GM18861 (cell line): ENCODE data around the gene CADPS.
"Not testable (repeated sequence)": the region's sequence is repeated elsewhere in the genome, so short reads cannot be mapped to it uniquely, and the experiment has no call there.

Experiments used
- ATAC-seq: cut with Tn5 transposase; IDR thresholded peaks from one replicate; pipeline ENCODE4 v1.9.1; 2021; ENCODE audit not compliant: unreplicated experiment

Gene CADPS

GRCh38 chr3:62602987-62603386, 272.2 kb downstream of the CADPS start:
- ATAC-seq: no peak

DNA sequence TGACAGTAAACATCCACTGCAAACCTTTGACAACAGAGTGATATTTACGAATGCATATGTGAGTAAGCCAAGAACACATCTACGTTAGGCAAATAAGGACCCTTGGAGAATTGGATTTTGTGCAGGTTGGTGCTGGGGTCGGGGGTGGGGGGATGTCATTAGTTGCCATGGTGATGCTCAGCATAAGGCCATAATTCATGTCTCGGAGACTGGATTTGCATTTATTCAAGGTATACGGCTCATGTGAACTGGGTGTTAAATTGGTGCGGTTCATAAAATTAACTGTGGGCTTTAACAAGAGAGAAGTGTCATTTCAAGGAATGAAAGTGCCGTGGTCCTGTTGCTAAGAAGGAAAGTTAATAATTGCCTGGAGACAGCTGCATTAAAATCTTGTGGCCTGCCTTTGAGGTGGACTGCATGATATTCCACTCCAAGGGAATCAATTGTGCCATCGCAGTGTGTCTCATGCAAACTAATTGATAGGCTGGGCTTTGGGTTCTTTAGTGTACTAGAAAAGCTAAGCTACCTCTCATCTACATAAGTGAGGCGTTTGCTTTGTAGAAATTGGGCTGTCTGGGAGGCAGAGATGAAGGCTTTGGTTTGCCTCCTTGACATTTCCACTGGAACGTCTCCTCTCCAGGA, 273.0 kb downstream of the CADPS start:
- no peak for ATAC-seq

- ATAC-seq: no peak
Observed at GRCh38 chr3:62601238-62602070, 273.8 kb downstream of the CADPS start.

DNA sequence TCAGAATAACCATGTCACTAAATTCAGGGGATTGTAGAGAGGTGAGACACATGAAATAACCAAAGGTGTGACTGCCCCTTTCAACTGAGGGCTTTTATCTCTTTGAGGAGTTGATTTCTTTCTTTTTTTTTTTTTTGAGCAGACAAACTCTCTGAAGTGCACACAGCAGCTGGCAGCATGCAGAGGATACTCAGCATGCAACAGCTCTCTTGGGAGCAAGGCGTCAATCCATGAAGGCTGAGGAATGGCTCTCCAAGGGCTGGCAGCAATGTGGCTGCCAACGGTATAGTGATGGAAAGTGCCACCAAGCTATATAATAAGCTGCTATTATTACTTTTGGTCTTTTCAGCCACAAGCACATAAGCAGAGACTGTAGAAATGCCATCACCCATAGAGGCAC, 275.2 kb downstream of the CADPS start:
- no peak for ATAC-seq

DNA sequence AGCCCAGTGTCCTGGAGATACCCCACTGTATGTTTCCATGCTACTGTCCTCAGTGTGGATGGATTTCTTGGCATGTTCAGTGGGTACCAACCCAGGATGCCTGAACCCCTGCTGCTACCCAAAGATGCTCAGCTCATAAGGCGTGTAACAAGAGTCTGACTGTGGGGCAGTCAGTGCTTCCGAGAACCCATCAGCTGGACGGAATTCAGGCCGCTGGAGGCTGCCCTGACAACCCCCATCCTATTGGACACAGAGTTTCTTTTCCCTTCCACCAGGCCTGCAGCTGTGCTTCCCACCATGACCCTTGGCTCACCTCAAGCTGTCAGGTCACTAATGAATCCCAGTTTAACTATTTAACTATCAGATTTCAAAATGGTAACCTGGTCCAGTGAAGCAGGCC, 277.7 kb downstream of the CADPS start:
- ATAC-seq: no peak

DNA sequence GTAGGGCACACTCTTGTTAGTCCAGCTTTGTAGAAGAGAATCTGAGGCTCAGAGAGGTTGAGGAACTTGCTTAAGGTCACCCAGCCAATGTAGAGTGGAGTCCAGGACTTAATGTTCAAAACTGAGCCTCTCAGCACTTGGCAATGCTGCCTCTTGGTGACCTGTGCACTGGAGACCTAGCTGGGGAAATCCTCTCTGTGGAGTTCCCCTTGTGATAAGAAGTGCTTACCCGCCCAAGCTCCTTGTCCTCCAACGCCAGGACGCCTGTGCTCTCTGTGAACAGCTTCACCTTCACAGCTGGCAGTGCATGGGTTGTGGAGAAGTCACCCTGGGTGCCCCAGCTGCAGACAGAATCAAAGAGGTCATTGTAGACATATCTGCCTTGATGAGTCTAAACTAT, 282.8 kb downstream of the CADPS start:
- no peak for ATAC-seq

- no peak for ATAC-seq
Observed at GRCh38 chr3:62589078-62589477, 286.1 kb downstream of the CADPS start.

GRCh38 chr3:62587579-62588031, 287.6 kb downstream of the CADPS start:
- no peak for ATAC-seq

DNA sequence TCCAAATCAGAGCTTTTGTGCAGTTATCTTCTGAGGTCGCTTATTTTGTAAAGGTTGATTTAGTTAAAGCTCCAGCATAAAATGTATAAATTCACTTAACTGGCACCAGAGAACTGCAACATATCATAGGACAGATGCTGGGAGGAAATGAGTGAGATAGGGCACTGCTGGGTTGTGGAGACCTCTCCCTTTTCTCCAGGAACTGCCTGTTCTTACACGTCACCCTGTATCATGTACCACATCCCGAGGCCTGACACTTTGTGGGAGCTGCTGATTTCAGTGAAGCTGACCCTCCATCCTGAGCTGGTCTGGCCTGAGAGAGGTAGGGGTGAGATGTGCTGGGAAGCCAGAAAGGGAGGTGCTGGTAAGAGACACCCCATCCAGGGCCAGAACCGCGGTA, 288.0 kb downstream of the CADPS start:
- no peak for ATAC-seq

GRCh38 chr3:62586356-62586755, 288.9 kb downstream of the CADPS start:
- no peak for ATAC-seq

GRCh38 chr3:62585861-62586260, 289.4 kb downstream of the CADPS start:
- no peak for ATAC-seq

DNA sequence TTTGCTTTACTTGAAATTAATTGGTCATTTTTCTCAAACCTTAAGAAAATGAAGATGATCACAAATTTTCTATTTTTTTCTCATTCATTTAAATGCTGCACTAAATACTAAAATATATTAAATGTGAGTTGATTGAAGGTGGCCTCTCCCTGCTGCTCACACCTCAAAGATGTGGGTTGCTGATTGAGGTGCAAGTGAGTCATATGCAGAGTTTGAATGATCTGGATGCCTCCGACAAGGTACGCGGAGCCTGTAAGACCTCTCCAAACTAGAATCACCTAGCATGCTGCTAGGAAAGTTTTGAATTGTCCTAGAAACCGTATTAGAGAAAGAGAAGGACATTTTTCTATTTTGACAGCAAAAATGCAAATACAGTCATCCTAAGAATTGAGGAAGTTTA, 290.6 kb downstream of the CADPS start:
- no peak for ATAC-seq

DNA sequence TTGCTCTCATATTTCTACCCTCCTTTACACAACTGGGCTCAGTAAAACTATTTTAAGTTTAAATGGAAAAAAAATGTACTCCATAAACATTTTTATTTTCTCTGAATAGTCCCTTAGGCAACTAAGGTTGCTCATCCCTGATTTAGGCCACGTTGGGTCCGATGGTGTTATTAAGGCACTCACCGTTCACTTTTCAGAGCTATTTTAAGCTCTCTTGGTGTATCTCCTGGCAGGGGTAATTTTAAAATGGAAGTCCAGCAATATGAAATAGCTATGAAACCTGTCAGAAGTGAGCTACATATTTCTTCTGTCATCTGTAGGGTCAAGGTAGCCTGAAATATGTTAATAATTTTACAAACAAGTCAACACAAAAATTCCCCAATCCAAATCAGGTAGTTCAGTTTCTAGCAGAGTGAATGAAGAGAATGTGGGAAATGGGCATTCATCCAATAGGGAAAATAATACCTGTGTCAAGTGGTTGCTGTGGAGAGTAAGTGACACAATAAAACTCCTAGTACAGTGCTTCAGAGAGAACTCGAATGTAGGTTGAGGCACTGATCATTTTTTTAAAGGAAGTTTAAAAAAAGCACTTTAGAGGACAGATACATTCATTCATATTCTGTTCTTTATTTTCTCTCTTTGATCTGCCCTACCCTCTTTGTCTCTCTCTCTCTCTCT, 292.6 kb downstream of the CADPS start:
- no peak for ATAC-seq

DNA sequence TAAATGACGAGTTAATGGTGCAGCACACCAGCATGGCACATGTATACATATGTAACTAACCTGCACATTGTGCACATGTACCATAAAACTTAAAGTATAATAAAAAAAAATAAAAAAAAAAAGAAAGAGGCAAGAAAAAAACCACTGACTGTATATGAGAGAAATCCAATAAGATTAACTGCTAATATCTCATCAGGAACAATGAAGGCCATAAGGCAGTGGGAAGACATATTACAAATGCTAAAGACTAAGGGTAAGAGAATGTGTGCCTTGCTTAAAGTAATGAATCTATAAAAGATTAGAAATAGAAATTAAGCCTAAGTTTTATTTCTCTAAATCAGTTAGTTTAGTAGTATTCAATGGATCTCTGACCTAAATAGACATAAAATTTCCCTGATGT, 294.7 kb downstream of the CADPS start:
- not testable (repeated sequence) for ATAC-seq

DNA sequence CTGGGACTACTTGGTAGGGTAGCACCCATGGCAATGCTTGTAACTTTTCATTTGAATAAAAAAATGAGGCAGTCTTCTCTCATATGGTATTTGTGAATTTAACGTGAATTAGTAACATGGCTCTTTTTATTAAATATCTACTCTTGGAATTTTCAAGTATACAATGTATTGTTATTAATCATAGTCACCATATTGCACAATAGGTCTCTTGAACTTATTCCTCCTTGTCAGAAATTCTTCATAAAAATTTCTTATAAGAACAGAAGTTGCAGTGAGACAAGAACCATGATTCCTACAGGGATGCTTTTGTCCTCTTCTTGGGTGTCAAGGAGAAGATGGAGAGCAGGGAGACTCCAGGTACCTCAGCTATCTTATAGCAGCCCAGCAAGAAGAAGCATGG, 298.1 kb downstream of the CADPS start:
- no peak for ATAC-seq

DNA sequence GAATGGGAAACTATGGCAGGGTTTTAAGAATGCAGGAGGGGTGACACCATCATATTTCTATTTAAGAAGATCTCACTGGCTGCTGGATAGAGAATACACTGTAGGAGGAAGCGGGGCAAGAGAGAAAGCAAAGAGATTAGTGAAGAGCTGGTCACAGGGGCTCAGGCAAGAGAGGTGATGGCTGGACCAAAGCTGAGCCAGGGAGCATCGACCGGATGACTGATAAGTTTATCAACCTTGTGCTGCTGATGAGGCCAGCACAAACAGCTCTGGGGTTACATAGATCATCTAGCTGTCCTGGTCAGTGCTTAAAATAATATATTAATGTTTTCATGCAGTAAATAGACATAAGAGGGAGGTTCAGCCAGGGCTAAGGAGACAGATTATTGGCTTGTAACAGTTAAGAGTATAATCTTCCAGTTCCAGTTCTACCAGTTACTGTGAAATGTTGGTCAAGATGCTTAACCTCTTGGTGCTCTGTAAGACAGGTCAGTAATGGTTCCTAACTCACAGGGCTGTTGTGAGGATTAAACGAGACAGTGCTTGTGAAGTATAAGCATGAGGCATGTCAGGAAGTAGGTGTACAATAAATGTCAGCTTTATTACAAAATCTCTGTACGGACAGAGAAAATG, 300.8 kb downstream of the CADPS start:
- ATAC-seq: no peak

- no peak for ATAC-seq
Observed at GRCh38 chr3:62571916-62572315, 303.3 kb downstream of the CADPS start.

DNA sequence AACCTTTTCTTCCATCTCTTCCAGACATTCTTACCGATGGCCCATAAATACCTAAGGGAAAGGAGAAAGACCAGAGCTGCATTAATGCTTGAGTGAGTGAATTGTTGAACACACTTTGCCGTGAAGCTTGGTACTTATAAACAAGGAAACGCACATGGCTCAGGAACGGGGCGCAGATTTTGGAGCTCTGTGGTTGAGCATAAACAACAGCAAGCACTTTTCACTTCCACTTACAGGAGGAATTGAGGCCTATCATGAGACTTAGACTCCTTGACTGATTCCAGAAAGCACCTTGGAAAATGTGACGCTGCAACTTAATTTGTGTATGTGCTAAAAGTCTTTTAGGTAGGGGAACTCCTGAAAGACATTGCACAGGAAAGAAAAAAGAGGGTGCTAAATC, 304.3 kb downstream of the CADPS start:
- no peak for ATAC-seq

GRCh38 chr3:62569609-62570008, 305.6 kb downstream of the CADPS start:
- no peak for ATAC-seq

DNA sequence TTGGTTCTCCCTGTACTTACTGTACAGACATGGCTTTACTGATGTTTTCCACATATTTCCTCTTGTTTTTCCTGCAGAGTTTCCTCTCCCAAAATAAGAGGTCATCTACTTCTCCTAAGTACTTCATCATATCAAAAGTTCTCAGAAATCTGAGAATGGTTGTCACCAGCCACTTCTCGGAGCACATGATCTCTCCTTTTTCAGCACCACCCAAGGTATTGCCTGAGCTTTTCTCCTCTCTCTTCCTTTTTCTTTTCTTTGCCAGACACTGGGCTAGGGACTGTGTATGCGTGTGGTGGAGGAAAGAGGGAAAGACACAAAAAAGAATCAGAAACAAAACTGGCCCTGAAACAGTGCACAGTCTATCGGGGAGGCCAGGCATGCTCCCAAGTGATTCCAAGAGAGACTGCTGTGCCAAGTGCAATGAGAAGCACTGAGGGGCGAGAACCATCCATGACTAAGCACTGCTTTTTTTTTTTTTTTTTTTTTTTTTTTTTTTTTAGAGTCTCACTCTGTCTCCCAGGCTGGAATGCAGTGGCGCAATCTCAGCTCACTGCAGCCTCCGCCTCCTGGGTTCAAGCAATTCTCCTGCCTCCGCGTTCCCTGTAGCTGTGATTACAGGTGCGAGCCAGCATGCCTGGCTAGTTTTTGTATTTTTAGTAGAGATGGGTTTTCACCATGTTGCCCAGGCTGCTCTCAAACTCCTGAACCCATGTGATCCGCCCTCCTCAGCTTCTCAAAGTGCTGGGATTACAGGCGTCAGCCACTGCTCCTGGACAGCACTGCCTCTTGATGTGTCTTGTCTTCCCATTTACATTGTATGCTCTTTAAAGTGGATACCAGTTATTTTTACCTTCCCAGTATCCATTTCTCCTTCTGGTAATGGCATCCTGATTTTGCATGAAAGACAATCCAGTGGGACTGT, 307.9 kb downstream of the CADPS start:
- no peak for ATAC-seq
